Tibial nerve (tissue), 3 donors: Measurements from ENCODE around the gene NDUFA11.

Experiments
- POLR2A ChIP-seq, 2 donors: fragments of 450-650 bp; IDR thresholded peaks; one replicate each; pipeline ENCODE4 v1.6.1; 2017; ENCODE audit warnings: antibody characterized with exemption in 2 of 2, mild to moderate bottlenecking in 2 of 2, moderate library complexity in 2 of 2
- TF ChIP-seq, protein P1 (sequence below), 5 experiments: fragments of 200-600 bp in 3 of 5; fragments of 450-650 bp in 2 of 5; sonication (generic) in 3 of 5; IDR thresholded peaks; one replicate each; pipeline ENCODE4 v1.5.1; 2016 to 2019; ENCODE audit warnings: antibody characterized with exemption in 5 of 5, mild to moderate bottlenecking in 3 of 5, moderate library complexity in 2 of 5

DNA sequence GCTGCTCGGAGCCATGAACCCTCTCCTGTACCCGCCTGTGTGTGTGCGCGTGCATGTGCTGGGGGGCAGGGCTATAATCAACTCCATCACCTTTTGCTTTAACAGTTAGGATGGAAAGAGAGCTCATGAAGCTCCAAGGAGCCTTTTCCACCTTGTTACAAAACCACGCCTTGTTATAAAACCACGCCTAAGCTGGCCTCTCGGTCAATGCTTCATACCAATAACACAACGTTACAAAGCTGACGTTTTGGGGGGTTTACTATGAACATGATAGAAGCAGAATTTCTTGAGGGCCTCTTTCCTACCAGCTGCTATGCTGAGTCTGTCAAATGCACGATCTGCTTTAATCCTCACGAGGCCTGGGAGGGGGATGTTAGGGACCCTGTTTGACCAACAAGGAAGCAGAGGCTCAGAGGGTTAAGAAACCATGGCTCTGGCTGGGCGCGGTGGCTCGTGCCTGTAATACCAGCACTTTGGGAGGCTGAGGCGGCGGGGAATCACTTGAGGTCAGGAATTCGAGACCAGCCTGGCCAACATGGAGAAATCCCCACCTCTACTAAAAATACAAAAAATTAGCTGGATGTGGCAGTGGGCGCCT lies 22.3 kb upstream of the NDUFA11 start:
- TF ChIP-seq, protein P1, sequence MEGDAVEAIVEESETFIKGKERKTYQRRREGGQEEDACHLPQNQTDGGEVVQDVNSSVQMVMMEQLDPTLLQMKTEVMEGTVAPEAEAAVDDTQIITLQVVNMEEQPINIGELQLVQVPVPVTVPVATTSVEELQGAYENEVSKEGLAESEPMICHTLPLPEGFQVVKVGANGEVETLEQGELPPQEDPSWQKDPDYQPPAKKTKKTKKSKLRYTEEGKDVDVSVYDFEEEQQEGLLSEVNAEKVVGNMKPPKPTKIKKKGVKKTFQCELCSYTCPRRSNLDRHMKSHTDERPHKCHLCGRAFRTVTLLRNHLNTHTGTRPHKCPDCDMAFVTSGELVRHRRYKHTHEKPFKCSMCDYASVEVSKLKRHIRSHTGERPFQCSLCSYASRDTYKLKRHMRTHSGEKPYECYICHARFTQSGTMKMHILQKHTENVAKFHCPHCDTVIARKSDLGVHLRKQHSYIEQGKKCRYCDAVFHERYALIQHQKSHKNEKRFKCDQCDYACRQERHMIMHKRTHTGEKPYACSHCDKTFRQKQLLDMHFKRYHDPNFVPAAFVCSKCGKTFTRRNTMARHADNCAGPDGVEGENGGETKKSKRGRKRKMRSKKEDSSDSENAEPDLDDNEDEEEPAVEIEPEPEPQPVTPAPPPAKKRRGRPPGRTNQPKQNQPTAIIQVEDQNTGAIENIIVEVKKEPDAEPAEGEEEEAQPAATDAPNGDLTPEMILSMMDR (IDR thresholded peaks at IDR 0.05): no peak
- no peak for TF ChIP-seq POLR2A (IDR thresholded peaks at IDR 0.05)
